ENCODE results near the gene FAM217B. TPM values are rescaled to one million over a fixed set of nuclear protein-coding genes. Genes with fewer than 3 reads are reported as not detected.

FAM217B gene
- total and polyA plus RNA-seq, 3 donors from 2014 or later, result 11.6 to 22.3 (median 18.6) TPM

DNA sequence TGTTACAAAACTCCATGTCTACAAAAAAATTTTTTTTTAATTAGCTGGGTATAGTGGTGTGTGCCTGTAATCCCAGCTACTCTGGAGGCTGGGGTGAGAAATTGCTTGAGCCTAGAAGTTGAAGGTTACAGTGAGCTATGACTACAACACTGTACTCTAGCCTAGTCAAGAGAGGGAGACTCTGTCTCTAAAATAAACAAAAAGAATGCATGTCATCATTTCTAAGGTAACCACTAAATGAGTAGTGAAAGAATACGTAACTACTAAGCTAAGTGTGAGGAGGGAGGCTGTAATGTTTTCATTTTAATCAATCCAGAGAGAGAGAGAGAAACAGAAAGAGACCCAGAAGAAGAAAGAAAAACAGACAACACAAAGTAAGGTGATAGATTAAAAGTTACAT is 16.7 kb upstream of the FAM217B start:
- H3K27ac ChIP-seq, result no peak overlapping the region
- no peak for DNase-seq
- intact Hi-C loops (cut with DNase I; ENCODE audit: low total_unique reads), result no loop called here
- H3K4me1 ChIP-seq, result no peaks in the 10 kb centered on the region
- no peaks in the 10 kb centered on the region for H3K27me3 ChIP-seq
- H3K4me3 ChIP-seq, result no peak overlapping the region
- H3K36me3 ChIP-seq (ENCODE audit: low read depth, missing control alignments), result no peaks in the 10 kb centered on the region
- 92 to 98% methylated on average over 1 of the region's 1 CpG for WGBS, 2 donors
- TF ChIP-seq, protein P1, sequence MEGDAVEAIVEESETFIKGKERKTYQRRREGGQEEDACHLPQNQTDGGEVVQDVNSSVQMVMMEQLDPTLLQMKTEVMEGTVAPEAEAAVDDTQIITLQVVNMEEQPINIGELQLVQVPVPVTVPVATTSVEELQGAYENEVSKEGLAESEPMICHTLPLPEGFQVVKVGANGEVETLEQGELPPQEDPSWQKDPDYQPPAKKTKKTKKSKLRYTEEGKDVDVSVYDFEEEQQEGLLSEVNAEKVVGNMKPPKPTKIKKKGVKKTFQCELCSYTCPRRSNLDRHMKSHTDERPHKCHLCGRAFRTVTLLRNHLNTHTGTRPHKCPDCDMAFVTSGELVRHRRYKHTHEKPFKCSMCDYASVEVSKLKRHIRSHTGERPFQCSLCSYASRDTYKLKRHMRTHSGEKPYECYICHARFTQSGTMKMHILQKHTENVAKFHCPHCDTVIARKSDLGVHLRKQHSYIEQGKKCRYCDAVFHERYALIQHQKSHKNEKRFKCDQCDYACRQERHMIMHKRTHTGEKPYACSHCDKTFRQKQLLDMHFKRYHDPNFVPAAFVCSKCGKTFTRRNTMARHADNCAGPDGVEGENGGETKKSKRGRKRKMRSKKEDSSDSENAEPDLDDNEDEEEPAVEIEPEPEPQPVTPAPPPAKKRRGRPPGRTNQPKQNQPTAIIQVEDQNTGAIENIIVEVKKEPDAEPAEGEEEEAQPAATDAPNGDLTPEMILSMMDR (IDR thresholded peaks at IDR 0.05), result no peak
- TF ChIP-seq POLR2A (IDR thresholded peaks at IDR 0.05), result no peak
- H3K9me3 ChIP-seq, result no peaks in the 10 kb centered on the region

DNA sequence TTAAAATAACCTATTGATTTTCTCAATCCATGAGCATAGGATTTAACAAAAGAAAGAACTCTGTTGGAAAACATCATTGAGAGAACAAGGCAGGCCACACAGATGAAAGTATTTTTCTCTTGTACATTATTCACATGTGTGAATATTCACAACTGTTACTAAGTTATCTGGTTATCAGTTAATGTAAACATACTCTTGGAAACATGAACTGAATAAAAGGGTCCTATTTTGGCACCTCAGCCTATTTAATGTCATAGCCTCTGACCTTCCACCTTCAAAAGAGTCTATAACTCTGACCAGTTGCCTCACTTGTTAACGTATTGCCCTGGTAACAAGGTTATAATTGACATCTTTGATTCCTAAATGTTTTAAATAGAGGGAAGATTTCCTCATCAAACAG is 14.8 kb upstream of the FAM217B start:
- WGBS, 2 donors, result 88 to 89% methylated on average over 1 of the region's 1 CpG
- no peaks in the 10 kb centered on the region for H3K27me3 ChIP-seq
- no peaks in the 10 kb centered on the region for H3K9me3 ChIP-seq
- DNase-seq, result no peak
- H3K4me1 ChIP-seq, result no peaks in the 10 kb centered on the region
- H3K36me3 ChIP-seq (ENCODE audit: low read depth, missing control alignments), result no peaks in the 10 kb centered on the region
- H3K4me3 ChIP-seq, result no peak overlapping the region
- no peak for TF ChIP-seq POLR2A (IDR thresholded peaks at IDR 0.05)
- TF ChIP-seq, protein P1 (IDR thresholded peaks at IDR 0.05), result no peak
- H3K27ac ChIP-seq, result no peak overlapping the region
- intact Hi-C loops (cut with DNase I; ENCODE audit: low total_unique reads), result no loop called here

DNA sequence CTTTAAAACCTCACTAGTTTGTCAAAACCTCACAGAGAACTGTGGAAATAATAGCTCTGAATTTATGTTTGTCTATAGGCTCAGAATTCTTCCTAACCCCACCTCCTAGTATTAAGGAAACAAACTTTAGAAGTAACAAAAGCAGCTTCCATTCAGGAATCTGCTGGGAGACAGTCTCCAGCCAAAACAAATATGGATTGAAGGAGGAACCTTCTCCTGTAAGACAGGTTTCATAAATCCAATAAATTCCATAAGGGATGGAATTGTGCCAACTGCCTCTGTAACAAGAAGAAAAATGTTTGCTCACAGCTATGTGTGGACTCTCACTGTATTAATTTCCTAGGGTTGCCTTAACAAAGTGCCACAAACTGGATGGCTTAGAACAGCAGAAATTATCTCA is 14.3 kb upstream of the FAM217B start:
- no peaks in the 10 kb centered on the region for H3K9me3 ChIP-seq
- intact Hi-C loops (cut with DNase I; ENCODE audit: low total_unique reads), result no loop called here

DNA sequence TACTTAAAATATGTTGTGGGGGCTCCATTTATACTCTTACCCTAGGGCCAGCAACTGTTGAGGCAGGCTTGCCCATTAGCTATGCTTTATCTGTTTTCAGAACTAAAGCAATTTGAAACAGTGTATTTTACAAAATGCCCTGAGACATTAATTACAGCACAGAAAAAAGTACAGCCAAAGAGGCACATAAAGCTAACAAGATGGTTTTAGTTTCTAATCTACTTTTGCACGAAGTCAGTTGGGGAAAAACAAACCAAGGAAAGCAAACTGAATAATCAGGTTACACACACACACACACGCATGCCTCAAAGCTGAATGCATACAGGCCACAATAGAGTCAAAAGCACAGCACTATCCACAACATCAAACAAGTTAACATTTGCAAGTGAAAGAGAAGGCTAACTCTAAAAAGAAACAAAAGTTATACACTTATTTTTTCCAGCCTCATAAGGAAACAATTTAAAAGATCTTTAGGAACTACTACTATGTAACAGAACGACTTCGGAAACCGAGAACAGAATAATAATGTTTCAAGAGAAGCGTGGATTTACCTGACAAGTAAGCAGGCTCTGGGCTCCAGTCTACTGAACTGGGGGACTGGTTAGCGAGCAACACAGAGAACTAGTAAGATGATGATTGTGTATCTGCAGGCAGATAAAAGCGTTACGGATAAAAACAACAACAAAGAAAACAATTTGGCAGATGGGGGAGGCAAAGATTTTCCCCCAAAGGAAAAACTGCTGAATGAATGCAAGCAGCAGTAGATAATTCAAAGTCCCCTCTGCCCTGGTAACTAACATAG is 8.5 kb upstream of the FAM217B start:
- Histone ChIP-seq H3K27me3 (no peaks in the 10 kb centered on the region), H3K36me3 (ENCODE audit: low read depth, missing control alignments) (no peaks in the 10 kb centered on the region), H3K27ac (peak overlapping the region in 1 of 2 donors; percentile 89), H3K9me3 (no peaks in the 10 kb centered on the region), H3K4me3 (no peak overlapping the region), H3K4me1 (no peaks in the 10 kb centered on the region)
- TF ChIP-seq, protein P1 (IDR thresholded peaks at IDR 0.05), result no peak
- no peak for TF ChIP-seq POLR2A (IDR thresholded peaks at IDR 0.05)
- DNase-seq, result no peak
- WGBS, 2 donors, result 52% methylated on average over 9 of the region's 9 CpGs
- intact Hi-C loops (cut with DNase I; ENCODE audit: low total_unique reads), result no loop called here

More for the DNA sequence above, 14.3 kb upstream of the FAM217B start:
- TF ChIP-seq, protein P1 (IDR thresholded peaks at IDR 0.05), result no peak
- TF ChIP-seq POLR2A (IDR thresholded peaks at IDR 0.05), result no peak
- Histone ChIP-seq H3K27me3 (no peaks in the 10 kb centered on the region), H3K36me3 (ENCODE audit: low read depth, missing control alignments) (no peaks in the 10 kb centered on the region), H3K4me3 (no peak overlapping the region), H3K4me1 (no peaks in the 10 kb centered on the region), H3K27ac (no peak overlapping the region)
- DNase-seq, result no peak
